MCF 10A (cell line): ENCODE results near the gene ZNF174. TPM values are rescaled to one million over a fixed set of nuclear protein-coding genes. Genes with fewer than 3 reads are reported as not detected.
A peak's percentile ranks its signal among the peaks of the same experiment; 100 is the strongest.

Experiments used
- BruUV-seq: library from RNA; stranded (reverse); fragments of 400-500 nt; replicated peaks from 2 replicates; lab custom pipeline; 2021; lab: Mats Ljungman, UMichigan
- CTCF ChIA-PET: fragments of 300-600 bp; sonication (Branson Sonifier 250); formaldehyde crosslinking; extraction: SDS; loops from one replicate; lab custom pipeline; 2021; ENCODE audit warnings: antibody characterized with exemption, inconsistent platforms; lab: Yijun Ruan, JAX
- POLR2A ChIA-PET: fragments of 300-600, 350-650 bp; sonication (Branson Sonifier 250); formaldehyde crosslinking; extraction: SDS; loops from one replicate; lab custom pipeline; 2020; ENCODE audit warnings: antibody characterized with exemption, inconsistent platforms; lab: Yijun Ruan, JAX
- DNase-seq: peaks from one replicate; pipeline ENCODE4 v3.0.0-alpha.2; 2018; ENCODE audit not compliant: unreplicated experiment
- H3K27ac Mint-ChIP-seq: one replicate; pipeline ENCODE4 v1.8.0; 2022; ENCODE audit warnings: mild to moderate bottlenecking, low read depth, mixed read lengths; ENCODE audit not compliant: unreplicated experiment
- H3K27me3 Mint-ChIP-seq: one replicate; pipeline ENCODE4 v1.8.0; 2022; ENCODE audit warnings: mixed read lengths; ENCODE audit not compliant: insufficient read depth, unreplicated experiment
- H3K36me3 Mint-ChIP-seq: one replicate; pipeline ENCODE4 v1.8.0; 2022; ENCODE audit warnings: mild to moderate bottlenecking, moderate library complexity, mixed read lengths; ENCODE audit not compliant: insufficient read depth, unreplicated experiment
- H3K4me1 Mint-ChIP-seq: one replicate; pipeline ENCODE4 v1.8.0; 2022; ENCODE audit warnings: mixed read lengths; ENCODE audit not compliant: insufficient read depth, unreplicated experiment
- H3K4me3 Mint-ChIP-seq: one replicate; pipeline ENCODE4 v1.8.0; 2022; ENCODE audit warnings: mild to moderate bottlenecking, moderate library complexity, mixed read lengths; ENCODE audit not compliant: unreplicated experiment
- H3K9me3 Mint-ChIP-seq: one replicate; pipeline ENCODE4 v1.8.0; 2022; ENCODE audit warnings: mixed read lengths; ENCODE audit not compliant: unreplicated experiment
- CTCF ChIP-seq: fragments of 200-600 bp; IDR thresholded peaks from one replicate; pipeline ENCODE4 v1.8.0; 2022; ENCODE audit warnings: antibody characterized with exemption, mild to moderate bottlenecking; ENCODE audit not compliant: unreplicated experiment
- intact Hi-C: fragments of 100-400 bp; cut with micrococcal nuclease; formaldehyde crosslinking; loops from 2 replicates; pipeline ENCODE4 v1.14.1; 2022
- total RNA-seq: library from RNA; stranded (reverse); gene quantifications from 2 replicates; pipeline ENCODE4 v1.2.3, GENCODE V29; 2022

The ZNF174 gene
- total RNA-seq, 1 experiment from 2014 or later, result 7.5 TPM

- TF ChIP-seq CTCF, result no peak
- BruUV-seq, result no TSS peak
- no peak overlapping the region for H3K27ac Mint-ChIP-seq
- peaks cover 31% of the 10 kb centered on the region for H3K36me3 Mint-ChIP-seq
- intact Hi-C loops, result no loop called here
- DNase-seq, result no peak
- H3K27me3 Mint-ChIP-seq, result peaks cover 11% of the 10 kb centered on the region
- H3K4me3 Mint-ChIP-seq, result no peak overlapping the region
- no peaks in the 10 kb centered on the region for H3K4me1 Mint-ChIP-seq
- peaks cover 7% of the 10 kb centered on the region for H3K9me3 Mint-ChIP-seq
- POLR2A ChIA-PET, result interaction anchor here (0.6 kb wide), 1 partner anchor 123 kb away, joined by 3 read pairs; no protein-coding TSS in a partner anchor
- CTCF ChIA-PET, result no interaction called here
Measured at GRCh38 chr16:3439637-3440036, 38.6 kb downstream of the ZNF174 start.

GRCh38 chr16:3443108-3444031 lies 42.4 kb downstream of the ZNF174 start, which contains the start of the genes NAA60 and ZNF597:
NAA60 (plus strand) TSS chr16:3443680; CDS start chr16:3476228, 32,548 bp downstream.
ZNF597 (minus strand) TSS chr16:3443504; CDS start chr16:3443153, 351 bp downstream.
- peak within 1 kb of the TSS; percentile 96 for H3K27ac Mint-ChIP-seq
- peaks cover 7% of the 10 kb centered on the region for H3K9me3 Mint-ChIP-seq
- H3K36me3 Mint-ChIP-seq, result peaks cover 54% of the 10 kb centered on the region
- intact Hi-C loops, result no loop called here
- BruUV-seq, result no TSS peak
- DNase-seq, result peak; percentile 93
- no peaks in the 10 kb centered on the region for H3K4me1 Mint-ChIP-seq
- ChIA-PET CTCF (interaction anchor here (0.7 to 1.2 kb wide), 5 partner anchors 9 to 385 kb away, joined by 3 read pairs; no protein-coding TSS in a partner anchor), POLR2A (interaction anchor here (0.6 to 2.7 kb wide), 20 partner anchors 8 to 1019 kb away, joined by 3 to 53 read pairs (median 4); partner anchors contain the start of genes ZNF174, ZNF200, ZNF213 and ZNF263)
- no peak for TF ChIP-seq CTCF
- H3K4me3 Mint-ChIP-seq, result peak within 1 kb of the TSS; percentile 87
- H3K27me3 Mint-ChIP-seq, result no peaks in the 10 kb centered on the region

- intact Hi-C loops, result no loop called here
- Mint-ChIP-seq H3K36me3 (peaks cover 57% of the 10 kb centered on the region), H3K4me3 (peak overlapping the region; percentile 87), H3K27ac (peak overlapping the region; percentile 96), H3K9me3 (peaks cover 7% of the 10 kb centered on the region), H3K4me1 (no peaks in the 10 kb centered on the region), H3K27me3 (no peaks in the 10 kb centered on the region)
- DNase-seq, result peak; percentile 71
- POLR2A ChIA-PET, result interaction anchor here (0.6 to 2.7 kb wide), 18 partner anchors 9 to 1018 kb away, joined by 3 to 53 read pairs (median 6); partner anchors contain the start of genes ZNF174, ZNF200, ZNF213 and ZNF263
- TSS peak; percentile 84 for BruUV-seq
- TF ChIP-seq CTCF, result no peak
- CTCF ChIA-PET, result interaction anchor here (0.7 to 1.2 kb wide), 5 partner anchors 8 to 385 kb away, joined by 3 read pairs; no protein-coding TSS in a partner anchor
Measured at GRCh38 chr16:3444032-3444388, 43.0 kb downstream of the ZNF174 start.

- ChIA-PET CTCF (interaction anchor here (0.6 kb wide), 1 partner anchor 304 kb away, joined by 4 read pairs; no protein-coding TSS in a partner anchor), POLR2A (interaction anchor here (1.5 kb wide), 1 partner anchor 10 kb away, joined by 10 read pairs; the partner anchor contains the start of genes NAA60 and ZNF597)
Measured at GRCh38 chr16:3454093-3454492, 53.1 kb downstream of the ZNF174 start.

More at GRCh38 chr16:3454093-3454492, 53.1 kb downstream of the ZNF174 start:
- no TSS peak for BruUV-seq
- intact Hi-C loops, result no loop called here
- H3K27ac Mint-ChIP-seq, result no peak overlapping the region
- H3K36me3 Mint-ChIP-seq, result peaks cover 30% of the 10 kb centered on the region
- no peak for DNase-seq
- H3K9me3 Mint-ChIP-seq, result no peaks in the 10 kb centered on the region
- H3K27me3 Mint-ChIP-seq, result no peaks in the 10 kb centered on the region
- no peak for TF ChIP-seq CTCF
- peaks cover 12% of the 10 kb centered on the region for H3K4me1 Mint-ChIP-seq
- H3K4me3 Mint-ChIP-seq, result no peak overlapping the region
